Ovary (tissue), 3 donors: ENCODE data around the gene NOCT.

Experiments used
- EP300 ChIP-seq: sonication (generic); formaldehyde crosslinking; IDR thresholded peaks from one replicate; pipeline ENCODE4 v1.6.1; 2017; ENCODE audit warnings: antibody characterized with exemption
- POLR2A ChIP-seq: fragments of 450-650 bp; IDR thresholded peaks from one replicate; pipeline ENCODE4 v1.6.1; 2017; ENCODE audit warnings: antibody characterized with exemption, mild to moderate bottlenecking, moderate library complexity
- TF ChIP-seq, protein P1 (sequence below), 3 donors: fragments of 450-650 bp in 2 of 3; fragments of 200-600 bp in 1 of 3; IDR thresholded peaks; one replicate each; pipeline versions ENCODE4 v1.5.1 to v1.8.0; 2016 to 2022; ENCODE audit warnings: antibody characterized with exemption in 3 of 3, mild to moderate bottlenecking in 1 of 3
- donor health status: DM: no; HTN: no; CAD: no.

GRCh38 chr4:138978600-138978999 is 37.0 kb upstream of the NOCT start:
- TF ChIP-seq, protein P1, sequence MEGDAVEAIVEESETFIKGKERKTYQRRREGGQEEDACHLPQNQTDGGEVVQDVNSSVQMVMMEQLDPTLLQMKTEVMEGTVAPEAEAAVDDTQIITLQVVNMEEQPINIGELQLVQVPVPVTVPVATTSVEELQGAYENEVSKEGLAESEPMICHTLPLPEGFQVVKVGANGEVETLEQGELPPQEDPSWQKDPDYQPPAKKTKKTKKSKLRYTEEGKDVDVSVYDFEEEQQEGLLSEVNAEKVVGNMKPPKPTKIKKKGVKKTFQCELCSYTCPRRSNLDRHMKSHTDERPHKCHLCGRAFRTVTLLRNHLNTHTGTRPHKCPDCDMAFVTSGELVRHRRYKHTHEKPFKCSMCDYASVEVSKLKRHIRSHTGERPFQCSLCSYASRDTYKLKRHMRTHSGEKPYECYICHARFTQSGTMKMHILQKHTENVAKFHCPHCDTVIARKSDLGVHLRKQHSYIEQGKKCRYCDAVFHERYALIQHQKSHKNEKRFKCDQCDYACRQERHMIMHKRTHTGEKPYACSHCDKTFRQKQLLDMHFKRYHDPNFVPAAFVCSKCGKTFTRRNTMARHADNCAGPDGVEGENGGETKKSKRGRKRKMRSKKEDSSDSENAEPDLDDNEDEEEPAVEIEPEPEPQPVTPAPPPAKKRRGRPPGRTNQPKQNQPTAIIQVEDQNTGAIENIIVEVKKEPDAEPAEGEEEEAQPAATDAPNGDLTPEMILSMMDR (IDR thresholded peaks at IDR 0.05), result no peak
- TF ChIP-seq POLR2A, result no peak
- TF ChIP-seq EP300, result no peak
